Measurements from ENCODE around the gene SUOX. TPM values are rescaled to one million over a fixed set of nuclear protein-coding genes. Genes with fewer than 3 reads are reported as not detected.
"Not testable (repeated sequence)": the region's sequence is repeated elsewhere in the genome, so short reads cannot be mapped to it uniquely, and the experiment has no call there.

SUOX gene
- polyA plus RNA-seq, 1 of the 3 experiments (the other 2 are of a cell fraction): 23.2 TPM

GRCh38 chr12:55985341-55985740, 11.7 kb upstream of the SUOX start:
- H3K9me3 ChIP-seq: no peaks in the 10 kb centered on the region
- ChIA-PET CTCF (interaction anchor here (1.0 to 7.0 kb wide), 7 partner anchors 8 to 247 kb away, joined by 3 to 50 read pairs (median 4); partner anchors contain the start of gene RAB5B), POLR2A (interaction anchor here (1.2 to 2.0 kb wide), 3 partner anchors 11 to 131 kb away, joined by 4 to 10 read pairs (median 4); partner anchors contain the start of genes RAB5B and RPL41)
- H3K9ac ChIP-seq: no peak overlapping the region
- no peak for DNase-seq
- H3K4me2 ChIP-seq: no peak overlapping the region
- no peaks in the 10 kb centered on the region for H4K20me1 ChIP-seq (ENCODE audit: insufficient read depth)
- no peaks in the 10 kb centered on the region for H3K9me2 ChIP-seq
- H2AFZ ChIP-seq (ENCODE audit: low read depth): no peak overlapping the region
- peaks cover 6% of the 10 kb centered on the region for H3F3A ChIP-seq (replicated peaks; ENCODE audit: insufficient read depth)
- H3K27me3 ChIP-seq (ENCODE audit: insufficient read depth): no peaks in the 10 kb centered on the region
- H3K4me3 ChIP-seq (ENCODE audit: low read depth in 2 of 2, low read length in 1 of 2): no peak overlapping the region
- TF ChIP-seq EZH2phosphoT487 (IDR thresholded peaks at IDR 0.05; ENCODE audit: borderline replicate concordance, low read depth): no peak
- TF ChIP-seq SMC3 (IDR thresholded peaks at IDR 0.05; ENCODE audit: low read depth, low read length): no peak
- no peak for TF ChIP-seq YY1 (IDR thresholded peaks at IDR 0.05; ENCODE audit: low read depth)
- TF ChIP-seq GABPA (IDR thresholded peaks at IDR 0.05; ENCODE audit: low read depth): no peak
- no peak for TF ChIP-seq NFIC (IDR thresholded peaks at IDR 0.05; ENCODE audit: borderline replicate concordance)
- TF ChIP-seq PBX3 (IDR thresholded peaks at IDR 0.05): no peak
- no peak for TF ChIP-seq CHD2 (IDR thresholded peaks at IDR 0.05; ENCODE audit: low read length, partially characterized antibody)
- TF ChIP-seq POLR2AphosphoS5 (IDR thresholded peaks at IDR 0.05; ENCODE audit: low read depth, low read length): no peak
- peaks cover 23 to 61% of the 10 kb centered on the region in 2 experiments for H3K36me3 ChIP-seq (replicated peaks in 1 of 2; ENCODE audit: control insufficient read depth in 1 of 2, insufficient read depth in 2 of 2, low read length in 1 of 2)
- no peak overlapping the region for H3K27ac ChIP-seq (ENCODE audit: low read depth in 2 of 2, low read length in 1 of 2)
- no peaks in the 10 kb centered on the region for H3K4me1 ChIP-seq (ENCODE audit: control insufficient read depth in 1 of 2, insufficient read depth in 2 of 2, low read depth in 1 of 2, low read length in 1 of 2)
- WGBS (ENCODE audit: low lambda C conversion rate): 83% methylated on average over 4 of the region's 4 CpGs
- peaks cover 22% of the 10 kb centered on the region; the same call in 1 of the 2 replicates for H3K79me2 ChIP-seq (ENCODE audit: insufficient read depth)

DNA sequence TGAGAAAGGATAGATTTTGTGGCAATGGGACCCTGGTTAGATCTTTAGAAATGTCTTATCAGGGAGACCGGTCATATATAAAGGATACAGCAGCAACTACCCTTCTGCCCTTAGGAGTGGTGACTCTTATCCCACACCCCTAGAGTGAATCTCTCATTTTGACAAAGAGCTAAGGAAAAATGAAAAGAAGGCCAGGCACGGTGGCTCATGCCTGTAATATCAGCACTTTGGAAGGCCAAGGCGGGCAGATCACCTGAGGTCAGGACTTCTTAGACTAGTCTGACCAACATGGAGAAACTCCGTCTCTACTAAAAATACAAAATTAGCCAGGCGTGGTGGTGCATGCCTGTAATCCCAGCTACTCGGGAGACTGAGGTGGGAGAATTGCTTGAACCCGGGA, 11.1 kb upstream of the SUOX start:
- not testable (repeated sequence) for H3K4me2 ChIP-seq; H3F3A ChIP-seq (replicated peaks; ENCODE audit: insufficient read depth); H3K27ac ChIP-seq (ENCODE audit: low read depth in 2 of 2, low read length in 1 of 2); DNase-seq; H3K9me3 ChIP-seq; H2AFZ ChIP-seq (ENCODE audit: low read depth); H4K20me1 ChIP-seq (ENCODE audit: insufficient read depth); H3K9ac ChIP-seq; H3K27me3 ChIP-seq (ENCODE audit: insufficient read depth); H3K4me3 ChIP-seq (ENCODE audit: low read depth in 2 of 2, low read length in 1 of 2); H3K9me2 ChIP-seq; H3K4me1 ChIP-seq (ENCODE audit: control insufficient read depth in 1 of 2, insufficient read depth in 2 of 2, low read depth in 1 of 2, low read length in 1 of 2)
- ChIA-PET CTCF (interaction anchor here (0.5 to 7.0 kb wide), 6 partner anchors 9 to 61 kb away, joined by 3 to 50 read pairs (median 4); no protein-coding TSS in a partner anchor), POLR2A (interaction anchor here (0.8 kb wide), 1 partner anchor 8 kb away, joined by 3 read pairs; no protein-coding TSS in a partner anchor)
- WGBS (ENCODE audit: low lambda C conversion rate): 96% methylated on average over 7 of the region's 7 CpGs
- Histone ChIP-seq H3K36me3 (replicated peaks in 1 of 2; ENCODE audit: control insufficient read depth in 1 of 2, insufficient read depth in 2 of 2, low read length in 1 of 2) (peaks cover 27 to 65% of the 10 kb centered on the region in 2 experiments), H3K79me2 (ENCODE audit: insufficient read depth) (peaks cover 22% of the 10 kb centered on the region; the same call in 1 of the 2 replicates)

GRCh38 chr12:55991110-55991509, 6.0 kb upstream of the SUOX start:
- H3K79me2 ChIP-seq (ENCODE audit: insufficient read depth): no peaks in the 10 kb centered on the region
- DNase-seq: no peak
- H3K9me3 ChIP-seq: no peaks in the 10 kb centered on the region
- no peaks in the 10 kb centered on the region for H4K20me1 ChIP-seq (ENCODE audit: insufficient read depth)
- no peak overlapping the region for H2AFZ ChIP-seq (ENCODE audit: low read depth)
- 79% methylated on average over 2 of the region's 3 CpGs for WGBS (ENCODE audit: low lambda C conversion rate)
- H3K36me3 ChIP-seq (replicated peaks in 1 of 2; ENCODE audit: control insufficient read depth in 1 of 2, insufficient read depth in 2 of 2, low read length in 1 of 2): peaks cover 50 to 52% of the 10 kb centered on the region in 2 experiments
- H3K9ac ChIP-seq: no peak overlapping the region
- no peaks in the 10 kb centered on the region for H3K9me2 ChIP-seq
- H3K27me3 ChIP-seq (ENCODE audit: insufficient read depth): no peaks in the 10 kb centered on the region
- ChIA-PET CTCF (interaction anchor here (0.6 to 10.8 kb wide), 2 partner anchors 33 to 113 kb away, joined by 3 to 183 read pairs; partner anchors contain the start of genes IKZF4 and PA2G4), POLR2A (interaction anchor here (1.0 kb wide), 1 partner anchor 30 kb away, joined by 3 read pairs; the partner anchor contains the start of gene IKZF4)
- peaks cover 19% of the 10 kb centered on the region for H3F3A ChIP-seq (replicated peaks; ENCODE audit: insufficient read depth)
- H3K27ac ChIP-seq (ENCODE audit: low read depth in 2 of 2, low read length in 1 of 2): no peak overlapping the region
- no peak overlapping the region for H3K4me2 ChIP-seq
- H3K4me3 ChIP-seq (ENCODE audit: low read depth in 2 of 2, low read length in 1 of 2): no peak overlapping the region
- H3K4me1 ChIP-seq (ENCODE audit: control insufficient read depth in 1 of 2, insufficient read depth in 2 of 2, low read depth in 1 of 2, low read length in 1 of 2): no peaks in the 10 kb centered on the region
- TF ChIP-seq FOXM1 (IDR thresholded peaks at IDR 0.05; ENCODE audit: low read depth): no peak
- TF ChIP-seq RFX5 (IDR thresholded peaks at IDR 0.05; ENCODE audit: low read length): no peak
- no peak for TF ChIP-seq GATA2 (CRISPR knock-in tag; IDR thresholded peaks at IDR 0.05)
- TF ChIP-seq, protein P1, sequence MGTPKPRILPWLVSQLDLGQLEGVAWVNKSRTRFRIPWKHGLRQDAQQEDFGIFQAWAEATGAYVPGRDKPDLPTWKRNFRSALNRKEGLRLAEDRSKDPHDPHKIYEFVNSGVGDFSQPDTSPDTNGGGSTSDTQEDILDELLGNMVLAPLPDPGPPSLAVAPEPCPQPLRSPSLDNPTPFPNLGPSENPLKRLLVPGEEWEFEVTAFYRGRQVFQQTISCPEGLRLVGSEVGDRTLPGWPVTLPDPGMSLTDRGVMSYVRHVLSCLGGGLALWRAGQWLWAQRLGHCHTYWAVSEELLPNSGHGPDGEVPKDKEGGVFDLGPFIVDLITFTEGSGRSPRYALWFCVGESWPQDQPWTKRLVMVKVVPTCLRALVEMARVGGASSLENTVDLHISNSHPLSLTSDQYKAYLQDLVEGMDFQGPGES (IDR thresholded peaks at IDR 0.05; ENCODE audit: low read depth, low read length): no peak
- no peak for TF ChIP-seq FOSL2 (IDR thresholded peaks at IDR 0.05; ENCODE audit: borderline replicate concordance, low read depth)
- TF ChIP-seq, protein P2, sequence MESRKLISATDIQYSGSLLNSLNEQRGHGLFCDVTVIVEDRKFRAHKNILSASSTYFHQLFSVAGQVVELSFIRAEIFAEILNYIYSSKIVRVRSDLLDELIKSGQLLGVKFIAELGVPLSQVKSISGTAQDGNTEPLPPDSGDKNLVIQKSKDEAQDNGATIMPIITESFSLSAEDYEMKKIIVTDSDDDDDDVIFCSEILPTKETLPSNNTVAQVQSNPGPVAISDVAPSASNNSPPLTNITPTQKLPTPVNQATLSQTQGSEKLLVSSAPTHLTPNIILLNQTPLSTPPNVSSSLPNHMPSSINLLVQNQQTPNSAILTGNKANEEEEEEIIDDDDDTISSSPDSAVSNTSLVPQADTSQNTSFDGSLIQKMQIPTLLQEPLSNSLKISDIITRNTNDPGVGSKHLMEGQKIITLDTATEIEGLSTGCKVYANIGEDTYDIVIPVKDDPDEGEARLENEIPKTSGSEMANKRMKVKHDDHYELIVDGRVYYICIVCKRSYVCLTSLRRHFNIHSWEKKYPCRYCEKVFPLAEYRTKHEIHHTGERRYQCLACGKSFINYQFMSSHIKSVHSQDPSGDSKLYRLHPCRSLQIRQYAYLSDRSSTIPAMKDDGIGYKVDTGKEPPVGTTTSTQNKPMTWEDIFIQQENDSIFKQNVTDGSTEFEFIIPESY (IDR thresholded peaks at IDR 0.05; ENCODE audit: borderline replicate concordance, low read depth): no peak
- no peak for TF ChIP-seq RXRA (IDR thresholded peaks at IDR 0.05; ENCODE audit: borderline replicate concordance, low read depth)
- no peak for TF ChIP-seq YY1 (IDR thresholded peaks at IDR 0.05; ENCODE audit: low read depth)
- TF ChIP-seq EP300 (IDR thresholded peaks at IDR 0.05; ENCODE audit: borderline replicate concordance in 1 of 2, low read depth in 1 of 2, low read length in 1 of 2): no peak
- TF ChIP-seq TCF12 (IDR thresholded peaks at IDR 0.05): no peak
- no peak for TF ChIP-seq NRF1 (IDR thresholded peaks at IDR 0.05; ENCODE audit: low read depth, low read length)

Data from SK-N-SH (cell line).